GM12801 (cell line): ENCODE results near the gene STRIP1.

Experiments
- TF ChIP-seq, protein P1 (sequence below): IDR thresholded peaks from one replicate; pipeline ENCODE4 v1.5.1; 2011; ENCODE audit warnings: control low read depth; ENCODE audit not compliant: insufficient read length; ENCODE audit errors: extremely low read depth

STRIP1 gene

DNA sequence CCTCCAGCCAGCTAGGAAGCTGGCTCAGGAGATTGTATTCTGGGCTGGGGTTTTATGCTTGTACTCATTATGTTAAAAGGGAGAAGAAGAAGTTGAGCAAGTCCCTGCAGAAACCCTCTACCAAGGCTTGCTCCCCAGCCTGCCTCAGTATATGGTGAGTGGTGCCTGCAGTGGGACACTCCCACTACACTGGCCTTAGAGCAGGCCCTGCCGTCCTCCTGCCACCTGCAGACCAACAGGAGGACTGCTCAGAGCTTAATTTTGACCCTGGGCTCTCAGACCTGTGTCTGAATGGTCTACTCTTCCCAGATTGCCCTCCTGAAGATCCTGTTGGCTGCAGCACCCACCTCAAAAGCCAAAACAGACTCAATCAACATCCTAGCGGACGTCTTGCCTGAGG lies 13.0 kb downstream of the STRIP1 start:
- TF ChIP-seq, protein P1, sequence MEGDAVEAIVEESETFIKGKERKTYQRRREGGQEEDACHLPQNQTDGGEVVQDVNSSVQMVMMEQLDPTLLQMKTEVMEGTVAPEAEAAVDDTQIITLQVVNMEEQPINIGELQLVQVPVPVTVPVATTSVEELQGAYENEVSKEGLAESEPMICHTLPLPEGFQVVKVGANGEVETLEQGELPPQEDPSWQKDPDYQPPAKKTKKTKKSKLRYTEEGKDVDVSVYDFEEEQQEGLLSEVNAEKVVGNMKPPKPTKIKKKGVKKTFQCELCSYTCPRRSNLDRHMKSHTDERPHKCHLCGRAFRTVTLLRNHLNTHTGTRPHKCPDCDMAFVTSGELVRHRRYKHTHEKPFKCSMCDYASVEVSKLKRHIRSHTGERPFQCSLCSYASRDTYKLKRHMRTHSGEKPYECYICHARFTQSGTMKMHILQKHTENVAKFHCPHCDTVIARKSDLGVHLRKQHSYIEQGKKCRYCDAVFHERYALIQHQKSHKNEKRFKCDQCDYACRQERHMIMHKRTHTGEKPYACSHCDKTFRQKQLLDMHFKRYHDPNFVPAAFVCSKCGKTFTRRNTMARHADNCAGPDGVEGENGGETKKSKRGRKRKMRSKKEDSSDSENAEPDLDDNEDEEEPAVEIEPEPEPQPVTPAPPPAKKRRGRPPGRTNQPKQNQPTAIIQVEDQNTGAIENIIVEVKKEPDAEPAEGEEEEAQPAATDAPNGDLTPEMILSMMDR: no peak

DNA sequence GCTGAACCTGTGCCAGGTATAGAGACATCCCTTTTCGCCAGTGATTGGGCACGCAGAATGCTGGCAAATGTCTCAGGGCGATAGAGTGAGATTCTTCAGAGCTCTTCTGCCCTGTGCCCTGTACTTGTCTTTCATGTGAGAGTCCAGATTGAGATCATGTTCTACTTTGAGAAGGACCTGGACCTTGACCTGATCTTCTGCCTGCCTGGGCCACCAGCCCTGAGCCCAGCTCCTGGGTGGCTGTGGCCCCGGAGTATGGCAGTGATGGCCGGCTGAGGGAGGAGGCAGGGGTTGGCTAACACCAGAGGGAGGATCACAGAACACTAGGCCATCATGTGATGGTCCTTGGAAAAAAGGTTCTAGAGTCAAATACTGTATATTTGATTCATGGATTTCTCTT lies 13.8 kb downstream of the STRIP1 start:
- TF ChIP-seq, protein P1: no peak

DNA sequence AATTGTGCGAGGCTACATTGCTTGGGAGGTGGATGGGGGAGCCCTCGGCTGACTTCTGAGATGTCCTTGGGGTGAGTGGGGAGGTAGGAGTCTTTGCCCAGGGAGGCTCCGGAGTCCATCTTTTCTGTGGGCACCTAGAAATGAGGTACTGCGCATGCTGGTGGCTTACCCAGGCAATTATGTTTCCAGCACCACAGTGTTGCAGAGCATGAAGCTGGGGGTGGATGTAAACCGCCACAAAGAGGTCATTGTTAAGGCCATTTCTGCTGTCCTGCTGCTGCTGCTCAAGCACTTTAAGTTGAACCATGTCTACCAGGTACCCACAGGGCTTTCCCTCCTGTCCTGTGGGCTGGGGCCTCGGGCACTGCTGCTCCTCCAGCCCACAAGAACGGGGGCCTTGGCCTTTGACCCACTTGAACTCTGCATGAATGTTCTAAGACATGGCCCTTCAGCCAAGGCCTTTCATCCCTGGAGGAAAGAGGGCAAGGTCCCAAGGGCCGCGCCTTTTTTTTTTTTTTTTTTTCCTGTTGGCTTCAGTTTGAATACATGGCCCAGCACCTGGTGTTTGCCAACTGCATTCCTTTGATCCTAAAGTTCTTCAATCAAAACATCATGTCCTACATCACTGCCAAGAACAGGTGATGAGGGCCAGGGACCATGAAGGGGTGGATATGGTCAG lies 14.6 kb downstream of the STRIP1 start:
- TF ChIP-seq, protein P1: no peak

DNA sequence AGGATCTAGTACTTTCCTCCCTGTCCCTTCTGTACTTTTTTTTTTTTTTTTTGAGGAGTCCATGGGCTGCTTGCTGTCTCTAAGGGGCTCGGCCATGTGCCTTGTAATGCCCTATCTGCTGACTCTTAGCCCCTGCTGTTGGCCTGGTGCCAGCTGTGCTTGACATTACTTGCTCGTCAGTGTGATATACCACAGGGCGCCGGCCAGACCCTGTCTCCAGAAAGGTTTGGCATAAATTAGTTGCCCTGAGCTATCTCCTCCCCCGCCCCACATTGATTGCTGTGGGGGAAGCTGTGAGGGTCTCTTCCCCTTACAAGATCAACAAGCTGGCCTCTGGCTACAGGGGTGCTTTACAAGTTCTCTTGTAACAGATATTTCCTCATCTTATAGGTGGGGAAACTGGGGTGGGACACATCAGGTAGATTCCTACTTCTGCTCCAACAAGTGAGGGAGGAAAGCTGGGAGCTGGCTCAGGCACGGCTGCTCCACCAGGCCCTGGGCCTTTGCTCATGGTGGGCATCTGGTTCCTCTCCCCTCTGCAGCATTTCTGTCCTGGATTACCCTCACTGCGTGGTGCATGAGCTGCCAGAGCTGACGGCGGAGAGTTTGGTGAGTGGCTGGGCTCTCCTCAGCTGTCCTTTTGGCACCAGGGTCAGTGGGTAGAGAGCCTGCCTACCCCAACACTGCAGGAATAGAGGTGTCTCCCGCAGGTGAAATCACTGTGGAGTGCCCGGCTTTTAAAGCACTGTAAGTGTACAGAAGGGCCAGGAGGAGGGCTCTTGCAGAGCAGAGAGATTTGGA lies 15.6 kb downstream of the STRIP1 start:
- TF ChIP-seq, protein P1: no peak

DNA sequence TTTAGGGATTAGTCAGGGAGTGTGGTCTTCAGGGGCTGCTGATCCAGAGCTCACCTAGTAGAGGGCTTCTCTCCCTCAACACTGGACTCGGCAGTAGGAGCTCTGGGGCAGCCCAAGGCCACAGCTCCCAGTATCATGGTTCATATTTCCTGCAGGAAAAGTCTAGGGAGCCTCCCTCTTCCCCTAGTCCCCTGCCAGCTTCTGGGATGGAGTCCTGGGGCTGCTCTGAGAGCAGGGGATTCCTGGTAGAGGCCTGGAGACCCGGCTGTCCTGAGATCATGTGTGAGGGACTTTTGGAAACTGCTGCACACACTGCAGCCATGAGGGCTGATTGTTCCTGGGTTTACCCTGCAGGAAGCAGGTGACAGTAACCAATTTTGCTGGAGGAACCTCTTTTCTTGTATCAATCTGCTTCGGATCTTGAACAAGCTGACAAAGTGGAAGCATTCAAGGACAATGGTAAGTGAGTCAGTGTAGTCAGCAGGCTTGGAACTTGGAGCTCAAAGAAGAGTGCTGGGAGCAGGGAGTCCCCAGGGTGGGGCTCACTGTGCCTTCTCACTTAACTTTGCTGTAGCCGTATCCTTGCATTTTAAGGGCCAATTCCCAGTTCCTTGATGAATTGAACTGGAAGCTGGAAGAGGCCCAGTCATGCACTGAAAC lies 16.3 kb downstream of the STRIP1 start:
- TF ChIP-seq, protein P1: no peak

DNA sequence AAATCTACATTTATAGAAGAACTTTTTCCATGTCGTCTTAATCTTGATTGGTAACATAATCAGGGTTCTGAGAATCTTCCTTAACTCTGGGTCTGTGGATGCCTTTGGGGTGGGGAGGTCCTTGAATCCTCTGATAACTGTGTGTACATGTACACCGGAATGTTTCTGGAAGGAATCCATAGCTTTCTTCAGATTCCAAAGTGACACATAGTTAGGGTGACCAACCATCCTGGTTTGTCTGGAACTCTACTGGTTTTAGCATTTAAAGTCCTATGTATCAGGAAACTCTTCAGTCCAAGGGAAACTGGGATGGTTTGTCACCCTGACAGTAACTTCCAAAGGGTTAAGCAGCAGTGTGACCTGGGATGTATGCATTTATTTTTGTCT lies 16.8 kb downstream of the STRIP1 start:
- TF ChIP-seq, protein P1: no peak
